ENCODE results near the gene DEPDC7. TPM values are rescaled to one million over a fixed set of nuclear protein-coding genes. Genes with fewer than 3 reads are reported as not detected.

DEPDC7 gene
- total RNA-seq, 1 donor from 2014 or later, result 0.55 TPM

DNA sequence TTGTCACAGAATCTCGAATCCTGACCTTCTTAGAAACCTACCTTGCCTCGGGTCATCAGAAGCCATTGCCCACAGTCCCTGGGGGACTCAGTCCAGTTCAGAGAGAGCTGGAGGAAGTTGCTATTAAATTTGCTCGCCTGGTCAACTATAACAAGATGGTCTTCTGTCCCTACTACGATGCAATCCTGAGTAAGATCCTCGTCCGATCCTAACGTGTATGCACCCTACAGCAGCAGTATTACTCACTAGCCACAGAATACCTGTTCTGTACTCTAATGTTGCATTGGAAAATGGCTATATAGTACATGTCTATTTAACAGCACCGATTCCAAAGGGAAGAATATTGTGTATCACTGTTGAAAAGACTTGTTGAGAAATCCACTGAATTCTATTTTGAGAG, 56.8 kb downstream of the DEPDC7 start:
- intact Hi-C loops (cut with micrococcal nuclease), result no loop called here
- Histone ChIP-seq H3K36me3 (peaks cover 89% of the 10 kb centered on the region), H3K4me3 (no peak overlapping the region), H3K9me3 (replicated peaks) (no peaks in the 10 kb centered on the region), H3K4me1 (no peaks in the 10 kb centered on the region), H3K27ac (replicated peaks) (no peak overlapping the region), H3K27me3 (ENCODE audit: low read depth) (no peaks in the 10 kb centered on the region)
- TF ChIP-seq, protein P1, sequence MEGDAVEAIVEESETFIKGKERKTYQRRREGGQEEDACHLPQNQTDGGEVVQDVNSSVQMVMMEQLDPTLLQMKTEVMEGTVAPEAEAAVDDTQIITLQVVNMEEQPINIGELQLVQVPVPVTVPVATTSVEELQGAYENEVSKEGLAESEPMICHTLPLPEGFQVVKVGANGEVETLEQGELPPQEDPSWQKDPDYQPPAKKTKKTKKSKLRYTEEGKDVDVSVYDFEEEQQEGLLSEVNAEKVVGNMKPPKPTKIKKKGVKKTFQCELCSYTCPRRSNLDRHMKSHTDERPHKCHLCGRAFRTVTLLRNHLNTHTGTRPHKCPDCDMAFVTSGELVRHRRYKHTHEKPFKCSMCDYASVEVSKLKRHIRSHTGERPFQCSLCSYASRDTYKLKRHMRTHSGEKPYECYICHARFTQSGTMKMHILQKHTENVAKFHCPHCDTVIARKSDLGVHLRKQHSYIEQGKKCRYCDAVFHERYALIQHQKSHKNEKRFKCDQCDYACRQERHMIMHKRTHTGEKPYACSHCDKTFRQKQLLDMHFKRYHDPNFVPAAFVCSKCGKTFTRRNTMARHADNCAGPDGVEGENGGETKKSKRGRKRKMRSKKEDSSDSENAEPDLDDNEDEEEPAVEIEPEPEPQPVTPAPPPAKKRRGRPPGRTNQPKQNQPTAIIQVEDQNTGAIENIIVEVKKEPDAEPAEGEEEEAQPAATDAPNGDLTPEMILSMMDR (IDR thresholded peaks at IDR 0.05; ENCODE audit: borderline replicate concordance), result no peak
- DNase-seq, result no peak

Other genes with a start within 250 kb of the DEPDC7 start
- not detected for gene CCDC73, start 221.2 kb upstream of the DEPDC7 start, total RNA-seq
- gene PRRG4, start 186.0 kb upstream of the DEPDC7 start, total RNA-seq, result 0.33 TPM
- 15.0 TPM for gene QSER1, start 123.1 kb upstream of the DEPDC7 start, total RNA-seq
- gene TCP11L1, start 23.7 kb downstream of the DEPDC7 start, total RNA-seq, result 4.7 TPM
- 11.1 TPM for gene CSTF3, start 145.6 kb downstream of the DEPDC7 start, total RNA-seq
- gene HIPK3, start 241.5 kb downstream of the DEPDC7 start, total RNA-seq, result 247 TPM